Mammary epithelial cell (primary cell): ENCODE measurements around the gene VAV3.

Experiments used
- CTCF ChIP-seq, 2 donors: IDR thresholded peaks in 1 of 2; conservative IDR thresholded peaks in 1 of 2; 2 replicates each; pipeline ENCODE4 v1.5.1; 2011 to 2012; ENCODE audit warnings: inconsistent platforms in 2 of 2, low read length in 2 of 2, mild to moderate bottlenecking in 2 of 2, control low read depth in 1 of 2, low read depth in 1 of 2; ENCODE audit not compliant: insufficient read depth in 1 of 2; ENCODE audit errors: extremely low read depth in 1 of 2
- EZH2 ChIP-seq: IDR thresholded peaks from 2 replicates; pipeline ENCODE4 v1.6.1; 2012; ENCODE audit warnings: low read length, inconsistent platforms, borderline replicate concordance

GRCh38 chr1:107662971-107663370 lies 302.0 kb downstream of the VAV3 start:
- TF ChIP-seq CTCF (conservative IDR thresholded peaks at IDR 0.05 in 1 of 2, IDR thresholded peaks at IDR 0.05 in 1 of 2; ENCODE audit: extremely low read depth in 1 of 2, insufficient read depth in 1 of 2, low read depth in 1 of 2, low read length in 2 of 2), result no peak
- TF ChIP-seq EZH2, result no peak
